Measurements from ENCODE around the gene P2RX3. TPM values are rescaled to one million over a fixed set of nuclear protein-coding genes. Genes with fewer than 3 reads are reported as not detected.

P2RX3 gene
- total and polyA plus RNA-seq, 9 donors: 0.12 to 0.13 TPM; not detected in 7

DNA sequence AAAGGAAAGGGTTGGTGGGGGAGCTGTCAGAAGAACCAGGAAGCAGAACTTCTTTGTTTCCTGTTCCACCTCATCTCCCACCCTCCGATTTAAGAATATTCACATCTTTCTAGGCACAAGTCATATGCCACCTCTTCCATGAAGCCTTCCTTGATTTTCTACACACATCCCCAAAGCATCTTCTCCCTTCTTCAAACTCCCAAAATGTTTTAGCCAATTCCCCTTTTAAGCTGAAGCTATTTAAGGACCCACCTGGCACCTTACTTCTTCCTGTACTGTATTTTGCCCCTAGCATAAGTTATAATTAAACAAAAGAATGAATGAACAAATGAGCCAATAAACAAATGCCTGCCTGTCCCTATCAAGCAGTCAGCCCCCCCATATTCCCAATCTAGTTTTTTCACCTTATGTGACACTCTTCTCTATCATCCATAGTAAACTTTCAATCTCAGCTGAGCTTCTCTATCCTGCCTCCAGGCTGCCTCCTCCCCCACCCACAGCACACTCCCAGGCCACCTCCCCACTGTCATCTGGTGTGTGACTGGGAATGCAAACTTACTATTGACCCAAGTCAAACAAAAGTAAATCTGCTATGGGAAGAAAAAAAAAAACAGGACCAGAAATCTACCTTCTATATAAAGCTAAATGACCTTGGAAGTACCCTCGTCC lies 17.3 kb upstream of the P2RX3 start:
- WGBS, 3 donors: 38 to 56% (median 50%) methylated on average over 2 of the region's 2 CpGs
- intact Hi-C loops (cut with DNase I): loop anchor here in 2 of 4 donors (10.0 kb wide), 2 partner anchors 324 to 334 kb away; partner anchors contain the start of genes CLP1 (in 1 of the 2) and YPEL4 (in 1 of the 2)
- Histone ChIP-seq H3K36me3 (no peaks in the 10 kb centered on the region), H3K9me3 (no peaks in the 10 kb centered on the region), H3K27ac (peak overlapping the region in 1 of 2 donors; percentile 94), H3K27me3 (no peaks in the 10 kb centered on the region), H3K4me1 (ENCODE audit: insufficient read depth) (peaks cover 35% of the 10 kb centered on the region), H3K4me3 (peak overlapping the region; percentile 63)
- no peak for DNase-seq
- TF ChIP-seq EP300 (IDR thresholded peaks at IDR 0.05) (no peak), POLR2A (IDR thresholded peaks at IDR 0.05) (no peak)
- TF ChIP-seq, protein P1, sequence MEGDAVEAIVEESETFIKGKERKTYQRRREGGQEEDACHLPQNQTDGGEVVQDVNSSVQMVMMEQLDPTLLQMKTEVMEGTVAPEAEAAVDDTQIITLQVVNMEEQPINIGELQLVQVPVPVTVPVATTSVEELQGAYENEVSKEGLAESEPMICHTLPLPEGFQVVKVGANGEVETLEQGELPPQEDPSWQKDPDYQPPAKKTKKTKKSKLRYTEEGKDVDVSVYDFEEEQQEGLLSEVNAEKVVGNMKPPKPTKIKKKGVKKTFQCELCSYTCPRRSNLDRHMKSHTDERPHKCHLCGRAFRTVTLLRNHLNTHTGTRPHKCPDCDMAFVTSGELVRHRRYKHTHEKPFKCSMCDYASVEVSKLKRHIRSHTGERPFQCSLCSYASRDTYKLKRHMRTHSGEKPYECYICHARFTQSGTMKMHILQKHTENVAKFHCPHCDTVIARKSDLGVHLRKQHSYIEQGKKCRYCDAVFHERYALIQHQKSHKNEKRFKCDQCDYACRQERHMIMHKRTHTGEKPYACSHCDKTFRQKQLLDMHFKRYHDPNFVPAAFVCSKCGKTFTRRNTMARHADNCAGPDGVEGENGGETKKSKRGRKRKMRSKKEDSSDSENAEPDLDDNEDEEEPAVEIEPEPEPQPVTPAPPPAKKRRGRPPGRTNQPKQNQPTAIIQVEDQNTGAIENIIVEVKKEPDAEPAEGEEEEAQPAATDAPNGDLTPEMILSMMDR (IDR thresholded peaks at IDR 0.05): no peak

DNA sequence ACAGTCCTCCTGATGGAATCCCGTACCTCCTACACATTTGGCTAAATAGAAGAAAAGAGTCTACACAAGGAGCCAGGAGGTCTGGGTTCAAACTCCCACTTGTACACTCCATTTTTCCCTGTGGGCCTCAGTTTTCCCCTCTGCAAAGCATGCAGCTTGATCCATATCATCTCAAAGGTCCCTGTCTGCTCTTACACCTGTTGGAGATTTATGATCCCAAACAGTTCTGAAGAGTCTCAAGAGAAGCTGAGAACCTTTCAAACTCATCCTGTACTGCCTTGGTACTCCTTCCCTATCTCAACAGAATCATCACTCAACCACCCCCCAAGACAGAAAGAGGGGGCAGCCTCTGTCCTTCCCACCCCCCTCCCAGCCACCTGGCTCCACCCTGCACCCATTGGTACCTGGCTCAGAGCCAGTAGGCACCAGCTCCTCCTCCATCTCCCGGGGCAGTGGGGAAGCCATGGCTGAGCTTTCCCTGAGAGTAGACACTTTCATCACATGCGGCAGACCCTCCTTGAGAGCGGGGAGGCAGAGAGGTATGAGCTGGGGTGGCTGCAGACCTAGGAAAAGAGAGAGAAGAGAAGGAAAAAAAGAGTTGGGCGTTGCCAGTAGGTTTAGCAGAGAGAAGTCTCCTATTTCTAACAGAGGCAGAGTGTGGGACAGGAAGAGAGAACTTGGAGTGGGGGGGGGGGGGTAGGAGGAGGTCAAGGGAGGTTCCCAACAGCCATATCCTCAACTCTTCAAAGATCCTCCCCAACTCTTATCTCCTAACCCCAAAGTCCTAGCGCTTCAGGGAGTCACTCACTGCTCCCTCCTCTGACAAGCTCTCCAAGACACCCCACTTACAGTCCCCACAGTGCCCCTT lies 16.5 kb upstream of the P2RX3 start:
- DNase-seq: peak in 4 of 5 donors; percentile 39 to 72 (median 63)
- H3K27me3 ChIP-seq: no peaks in the 10 kb centered on the region
- H3K9me3 ChIP-seq: no peaks in the 10 kb centered on the region
- H3K27ac ChIP-seq: peak overlapping the region; percentile 66 to 94
- H3K4me1 ChIP-seq (ENCODE audit: insufficient read depth): peaks cover 35% of the 10 kb centered on the region
- intact Hi-C loops (cut with DNase I): loop anchor here in 2 of 4 donors (10.0 kb wide), 2 partner anchors 323 to 333 kb away; partner anchors contain the start of genes CLP1 (in 1 of the 2) and YPEL4 (in 1 of the 2)
- TF ChIP-seq EP300 (IDR thresholded peaks at IDR 0.05): no peak
- peak; percentile 18 for TF ChIP-seq POLR2A (IDR thresholded peaks at IDR 0.05)
- H3K4me3 ChIP-seq: peak overlapping the region; percentile 63
- WGBS, 3 donors: 7% methylated on average over 6 of the region's 6 CpGs
- H3K36me3 ChIP-seq: no peaks in the 10 kb centered on the region

DNA sequence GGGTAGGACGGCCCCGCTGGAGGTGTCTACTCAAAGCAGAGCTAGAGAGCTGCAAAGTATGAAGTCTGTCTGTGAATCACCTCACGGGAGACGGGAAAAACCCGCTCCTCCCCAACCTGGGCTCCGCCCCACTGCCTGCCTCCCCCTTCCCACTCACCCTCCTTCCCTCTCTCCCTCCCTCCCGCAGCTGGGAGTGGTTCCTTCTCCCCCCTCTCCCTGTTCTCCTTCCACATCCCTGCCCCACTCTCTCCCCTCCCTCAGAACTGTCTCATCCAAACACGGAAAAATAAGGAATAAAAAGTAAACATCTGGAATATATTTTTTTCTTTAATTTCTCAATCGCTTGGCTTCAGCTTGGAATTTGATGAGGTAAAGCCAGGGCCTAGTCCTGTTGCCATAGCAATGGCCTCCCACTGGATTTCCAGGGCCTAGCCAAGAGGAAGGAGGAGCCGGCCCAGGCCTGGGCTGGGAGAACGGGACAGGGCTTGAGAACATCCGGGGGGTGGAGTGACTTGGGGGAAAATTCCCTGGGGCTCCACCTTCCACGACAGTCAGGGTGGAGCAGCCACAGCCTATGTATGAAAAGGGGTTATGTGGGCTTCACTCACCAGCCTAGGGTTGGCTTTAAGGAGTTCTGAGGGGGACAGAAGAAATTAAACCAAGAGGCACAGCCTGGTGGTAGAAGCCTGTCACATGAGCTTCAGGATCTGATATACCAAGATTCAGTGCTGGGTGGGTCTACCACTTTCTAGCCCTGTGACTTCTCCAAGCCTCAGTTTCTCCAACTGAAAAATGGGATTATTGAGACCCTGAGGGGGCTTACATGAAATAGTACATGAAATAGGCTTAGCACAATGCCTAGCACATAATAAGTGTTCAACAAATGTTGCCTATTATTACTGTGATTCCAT lies 15.6 kb upstream of the P2RX3 start:
- intact Hi-C loops (cut with DNase I): loop anchor here in 2 of 4 donors (10.0 kb wide), 2 partner anchors 322 to 332 kb away; partner anchors contain the start of genes CLP1 (in 1 of the 2) and YPEL4 (in 1 of the 2)
- peaks cover 33% of the 10 kb centered on the region for H3K4me1 ChIP-seq (ENCODE audit: insufficient read depth)

More for the DNA sequence above, 15.6 kb upstream of the P2RX3 start:
- DNase-seq: peak; percentile 90 to 95 (median 94)
- 1 to 6% (median 2%) methylated on average over 13 of the region's 13 CpGs for WGBS, 3 donors
- Histone ChIP-seq H3K27ac (peak overlapping the region; percentile 66 to 94), H3K9me3 (no peaks in the 10 kb centered on the region), H3K36me3 (no peaks in the 10 kb centered on the region), H3K4me3 (peak overlapping the region; percentile 63), H3K27me3 (no peaks in the 10 kb centered on the region)
- TF ChIP-seq EP300 (IDR thresholded peaks at IDR 0.05) (peak; percentile 51), POLR2A (IDR thresholded peaks at IDR 0.05) (peak; percentile 50)
- TF ChIP-seq, protein P1 (IDR thresholded peaks at IDR 0.05): peak in 1 of 3 donors; percentile 21

Data from ovary (tissue), 9 donors.